DND-41 (cell line): ENCODE measurements around the gene SLBP.

Experiments used
- CTCF ChIP-seq: IDR thresholded peaks from 2 replicates; pipeline ENCODE4 v1.5.1; 2012; ENCODE audit warnings: borderline replicate concordance, low read length, moderate library complexity, mild to moderate bottlenecking; ENCODE audit not compliant: poor library complexity, severe bottlenecking; ENCODE audit errors: extremely low read depth
- EZH2 ChIP-seq: IDR thresholded peaks from 3 replicates; pipeline ENCODE4 v1.6.1; 2012; ENCODE audit warnings: borderline replicate concordance, low read depth, mild to moderate bottlenecking, moderate library complexity, low read length, inconsistent platforms; ENCODE audit not compliant: severe bottlenecking

GRCh38 chr4:1740021-1740545, 28.0 kb upstream of the SLBP start:
- TF ChIP-seq CTCF: no peak
- TF ChIP-seq EZH2: no peak
